ENCODE results near the gene MAPRE3.

- TF ChIP-seq TCF7L2 (IDR thresholded peaks at IDR 0.05; ENCODE audit: low read depth, low read length) (no peak), POLR2AphosphoS5 (IDR thresholded peaks at IDR 0.05; ENCODE audit: low read depth, low read length) (no peak), CTCF (IDR thresholded peaks at IDR 0.05) (no peak)
- TF ChIP-seq, protein P1, sequence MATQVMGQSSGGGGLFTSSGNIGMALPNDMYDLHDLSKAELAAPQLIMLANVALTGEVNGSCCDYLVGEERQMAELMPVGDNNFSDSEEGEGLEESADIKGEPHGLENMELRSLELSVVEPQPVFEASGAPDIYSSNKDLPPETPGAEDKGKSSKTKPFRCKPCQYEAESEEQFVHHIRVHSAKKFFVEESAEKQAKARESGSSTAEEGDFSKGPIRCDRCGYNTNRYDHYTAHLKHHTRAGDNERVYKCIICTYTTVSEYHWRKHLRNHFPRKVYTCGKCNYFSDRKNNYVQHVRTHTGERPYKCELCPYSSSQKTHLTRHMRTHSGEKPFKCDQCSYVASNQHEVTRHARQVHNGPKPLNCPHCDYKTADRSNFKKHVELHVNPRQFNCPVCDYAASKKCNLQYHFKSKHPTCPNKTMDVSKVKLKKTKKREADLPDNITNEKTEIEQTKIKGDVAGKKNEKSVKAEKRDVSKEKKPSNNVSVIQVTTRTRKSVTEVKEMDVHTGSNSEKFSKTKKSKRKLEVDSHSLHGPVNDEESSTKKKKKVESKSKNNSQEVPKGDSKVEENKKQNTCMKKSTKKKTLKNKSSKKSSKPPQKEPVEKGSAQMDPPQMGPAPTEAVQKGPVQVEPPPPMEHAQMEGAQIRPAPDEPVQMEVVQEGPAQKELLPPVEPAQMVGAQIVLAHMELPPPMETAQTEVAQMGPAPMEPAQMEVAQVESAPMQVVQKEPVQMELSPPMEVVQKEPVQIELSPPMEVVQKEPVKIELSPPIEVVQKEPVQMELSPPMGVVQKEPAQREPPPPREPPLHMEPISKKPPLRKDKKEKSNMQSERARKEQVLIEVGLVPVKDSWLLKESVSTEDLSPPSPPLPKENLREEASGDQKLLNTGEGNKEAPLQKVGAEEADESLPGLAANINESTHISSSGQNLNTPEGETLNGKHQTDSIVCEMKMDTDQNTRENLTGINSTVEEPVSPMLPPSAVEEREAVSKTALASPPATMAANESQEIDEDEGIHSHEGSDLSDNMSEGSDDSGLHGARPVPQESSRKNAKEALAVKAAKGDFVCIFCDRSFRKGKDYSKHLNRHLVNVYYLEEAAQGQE (IDR thresholded peaks at IDR 0.05; ENCODE audit: insufficient read depth in 1 of 2, low read depth in 2 of 2, low read length in 1 of 2) = no peak
These were observed 2.4 kb upstream of the MAPRE3 start for GRCh38 chr2:26968001-26968400.
